B cell (primary cell): ENCODE data around the gene BTRC. TPM values are rescaled to one million over a fixed set of nuclear protein-coding genes. Genes with fewer than 3 reads are reported as not detected.

ENCODE experiments used
- ATAC-seq: fragments of 200-7000 bp; cut with Tn5 transposase; one replicate; pipeline ENCODE4 v1.10.0; 2021; ENCODE audit warnings: low read depth, mild to moderate bottlenecking, moderate number of reproducible peaks, moderate library complexity
- CTCF ChIA-PET: fragments of 350-600 bp; sonication (Branson Sonifier 250); formaldehyde crosslinking; loops from one replicate; lab custom pipeline; 2021; ENCODE audit warnings: antibody characterized with exemption, inconsistent platforms; lab: Charles Lee
- POLR2A ChIA-PET: fragments of 350-600 bp; sonication (Branson Sonifier 250); formaldehyde crosslinking; loops from one replicate; lab custom pipeline; 2021; ENCODE audit warnings: antibody characterized with exemption; lab: Charles Lee
- DNase-seq: peaks from one replicate; pipeline ENCODE4 v3.0.0; 2013
- H2AFZ ChIP-seq: 2 replicates; pipeline ENCODE4 v1.6.1; 2012; ENCODE audit warnings: mild to moderate bottlenecking, low read depth, low read length; ENCODE audit not compliant: insufficient read depth, poor library complexity, severe bottlenecking
- H3K27ac ChIP-seq, 2 donors: 1 replicate in 1 of 2; 2 replicates in 1 of 2; pipeline ENCODE4 v1.5.1; 2012 to 2013; ENCODE audit warnings: low read length in 2 of 2, mild to moderate bottlenecking in 2 of 2, moderate library complexity in 1 of 2
- H3K27me3 ChIP-seq, 4 experiments: fragments of 200-600 bp in 1 of 4; sonication (generic) in 1 of 4; replicated peaks in 1 of 4; 1 replicate in 2 of 4; 2 replicates in 2 of 4; pipeline versions ENCODE4 v1.6.1 to v1.7.0; 2013 to 2016; ENCODE audit warnings: low read length in 3 of 4, mild to moderate bottlenecking in 2 of 4, mixed read lengths in 1 of 4, moderate library complexity in 1 of 4; ENCODE audit not compliant: insufficient read depth in 4 of 4, control insufficient read depth in 3 of 4; ENCODE audit errors: control extremely low read depth in 1 of 4
- H3K36me3 ChIP-seq, 2 experiments: replicated peaks in 1 of 2; 1 replicate in 1 of 2; 2 replicates in 1 of 2; pipeline versions ENCODE4 v1.6.1 to v1.7.1; 2013; ENCODE audit warnings: low read length in 1 of 2; ENCODE audit not compliant: insufficient read depth in 2 of 2, control insufficient read depth in 1 of 2; ENCODE audit errors: control extremely low read depth in 1 of 2, extremely low read depth in 1 of 2
- H3K4me1 ChIP-seq, 2 donors: fragments of 200-600 bp in 1 of 2; sonication (generic) in 1 of 2; 1 replicate in 1 of 2; 2 replicates in 1 of 2; pipeline versions ENCODE4 v1.5.1 to v1.6.1; 2013 to 2017; ENCODE audit warnings: low read length in 2 of 2; ENCODE audit not compliant: control insufficient read depth in 2 of 2, insufficient read depth in 2 of 2
- H3K4me2 ChIP-seq: replicated peaks from 2 replicates; pipeline ENCODE3; 2012; ENCODE audit warnings: mild to moderate bottlenecking, low read depth, low read length; ENCODE audit not compliant: poor library complexity, severe bottlenecking
- H3K4me3 ChIP-seq, 5 experiments: fragments of 200-600 bp in 1 of 5; sonication (generic) in 1 of 5; 1 replicate in 3 of 5; 2 replicates in 2 of 5; pipeline versions ENCODE4 v1.5.1 to v1.7.0; 2011 to 2016; ENCODE audit warnings: low read length in 4 of 5, mild to moderate bottlenecking in 4 of 5, low read depth in 2 of 5, control low read depth in 1 of 5, moderate library complexity in 1 of 5; ENCODE audit not compliant: insufficient read depth in 1 of 5; ENCODE audit errors: control extremely low read depth in 1 of 5, extremely low read depth in 1 of 5
- H3K79me2 ChIP-seq: fragments of 200-600 bp; sonication (generic); one replicate; pipeline ENCODE4 v1.6.0; 2016; ENCODE audit warnings: low read length; ENCODE audit not compliant: control insufficient read depth, insufficient read depth
- H3K9ac ChIP-seq: fragments of 200-600 bp; sonication (generic); 2 replicates; pipeline ENCODE4 v1.6.1; 2017; ENCODE audit warnings: mild to moderate bottlenecking, low read length, moderate library complexity
- H3K9me3 ChIP-seq, 3 donors: one replicate each; pipeline versions ENCODE4 v1.6.1 to v1.7.1; 2013; ENCODE audit warnings: low read length in 2 of 3; ENCODE audit not compliant: control insufficient read depth in 2 of 3, insufficient read depth in 1 of 3; ENCODE audit errors: control extremely low read depth in 1 of 3
- H4K20me1 ChIP-seq: 2 replicates; pipeline ENCODE4 v1.6.0; 2012; ENCODE audit warnings: mild to moderate bottlenecking, low read length; ENCODE audit not compliant: insufficient read depth, control insufficient read depth, poor library complexity, severe bottlenecking
- H3K27ac Mint-ChIP-seq: one replicate; pipeline ENCODE4 v1.8.0; 2021; ENCODE audit warnings: mixed read lengths
- H3K27me3 Mint-ChIP-seq: one replicate; pipeline ENCODE4 v1.8.0; 2021; ENCODE audit warnings: mixed read lengths
- H3K4me1 Mint-ChIP-seq: one replicate; pipeline ENCODE4 v1.8.0; 2021; ENCODE audit warnings: mixed read lengths
- H3K4me3 Mint-ChIP-seq: one replicate; pipeline ENCODE4 v1.8.0; 2021; ENCODE audit warnings: mixed read lengths
- H3K9me3 Mint-ChIP-seq: one replicate; pipeline ENCODE4 v1.8.0; 2022; ENCODE audit warnings: mixed read lengths; ENCODE audit not compliant: insufficient read depth
- CTCF ChIP-seq: fragments of 200-600 bp; IDR thresholded peaks from one replicate; pipeline ENCODE4 v1.8.0; 2022; ENCODE audit warnings: antibody characterized with exemption, mild to moderate bottlenecking
- EZH2 ChIP-seq: IDR thresholded peaks from 2 replicates; pipeline ENCODE4 v1.6.1; 2012; ENCODE audit warnings: borderline replicate concordance, low read depth, mild to moderate bottlenecking, moderate library complexity, low read length; ENCODE audit not compliant: insufficient read depth, poor library complexity, severe bottlenecking
- WGBS: methylation state at CpG from one replicate; pipeline ENCODE4 v1.1.5; 2013; ENCODE audit warnings: missing lambda C conversion rate; ENCODE audit not compliant: insufficient coverage; 5-methylcytosine and 5-hydroxymethylcytosine counted together
- intact Hi-C: fragments of 100-400 bp; cut with micrococcal nuclease; formaldehyde crosslinking; loops from one replicate; pipeline ENCODE4 v1.10.0; 2022
- polyA plus RNA-seq: library from polyadenylated mRNA; depleted of rRNA; stranded (reverse); fragments of >200 nt; gene quantifications from 2 replicates; pipeline ENCODE4 v1.2.3, GENCODE V29; 2012
- total RNA-seq, 2 donors: library from RNA; stranded (reverse); fragments of 120-200 nt in 1 of 2; gene quantifications; 1 replicate in 1 of 2; 2 replicates in 1 of 2; pipeline versions ENCODE4 v1.2.3 to v1.2.4, GENCODE V29; 2013 to 2022

The BTRC gene
- total and polyA plus RNA-seq, 2 donors (not counting 1 experiment from before 2014, with no cell fraction given): 4.3 to 21.9 TPM

- Histone ChIP-seq H3K79me2 (no peaks in the 10 kb centered on the region), H4K20me1 (no peaks in the 10 kb centered on the region), H3K4me2 (no peak overlapping the region), H3K4me3 (no peak overlapping the region), H3K4me1 (no peaks in the 10 kb centered on the region), H3K27me3 (no peaks in the 10 kb centered on the region), H3K9me3 (no peaks in the 10 kb centered on the region), H3K36me3 (peaks cover 4 to 16% of the 10 kb centered on the region in 2 experiments), H3K27ac (no peak overlapping the region), H3K9ac (no peak overlapping the region), H2AFZ (no peak overlapping the region)
- WGBS: no CpG with 5 or more reads among the region's 1 CpG
- H3K4me3 Mint-ChIP-seq: no peak overlapping the region
- no peaks in the 10 kb centered on the region for H3K9me3 Mint-ChIP-seq
- ChIA-PET POLR2A (no interaction called here), CTCF (no interaction called here)
- intact Hi-C loops: no loop called here
- no peaks in the 10 kb centered on the region for H3K27me3 Mint-ChIP-seq
- no peak for DNase-seq
- ATAC-seq: no peak
- no peaks in the 10 kb centered on the region for H3K4me1 Mint-ChIP-seq
- no peak for TF ChIP-seq EZH2
- TF ChIP-seq CTCF: no peak
- H3K27ac Mint-ChIP-seq: no peak overlapping the region
These were observed 175.2 kb downstream of the BTRC start for GRCh38 chr10:101529207-101529606.

- Mint-ChIP-seq H3K27me3 (no peaks in the 10 kb centered on the region), H3K4me1 (no peaks in the 10 kb centered on the region), H3K9me3 (no peaks in the 10 kb centered on the region), H3K4me3 (no peak overlapping the region), H3K27ac (no peak overlapping the region)
- Histone ChIP-seq H3K27ac (no peak overlapping the region), H3K4me3 (no peak overlapping the region), H4K20me1 (no peaks in the 10 kb centered on the region), H2AFZ (no peak overlapping the region), H3K9me3 (no peaks in the 10 kb centered on the region), H3K9ac (no peak overlapping the region), H3K4me1 (no peaks in the 10 kb centered on the region), H3K27me3 (no peaks in the 10 kb centered on the region), H3K4me2 (no peak overlapping the region), H3K36me3 (peaks cover 4 to 16% of the 10 kb centered on the region in 2 experiments), H3K79me2 (no peaks in the 10 kb centered on the region)
- POLR2A ChIA-PET: no interaction called here
- TF ChIP-seq CTCF: no peak
- no peak for TF ChIP-seq EZH2
- no peak for DNase-seq
- intact Hi-C loops: no loop called here
- ATAC-seq: no peak
- CTCF ChIA-PET: no interaction called here
- 70% methylated on average over 2 of the region's 4 CpGs for WGBS
These were observed 176.0 kb downstream of the BTRC start for GRCh38 chr10:101529725-101530553.
